Spleen (tissue), 11 donors: ENCODE data around the gene PRDM5. TPM values are rescaled to one million over a fixed set of nuclear protein-coding genes. Genes with fewer than 3 reads are reported as not detected.

ENCODE experiments used
- DNase-seq: peaks from one replicate; pipeline ENCODE4 v3.0.0-alpha.2; 2020
- H3K27ac ChIP-seq, 8 donors: fragments of 200-600 bp; sonication (generic) in 7 of 8; 1 replicate in 4 of 8; 2 replicates in 4 of 8; pipeline versions ENCODE4 v1.5.0 to v1.8.0; 2016 to 2021; ENCODE audit warnings: inconsistent platforms in 4 of 8, mild to moderate bottlenecking in 4 of 8, moderate library complexity in 1 of 8
- H3K27me3 ChIP-seq, 7 donors: fragments of 200-600 bp; sonication (generic) in 6 of 7; replicated peaks in 1 of 7; 1 replicate in 4 of 7; 2 replicates in 3 of 7; pipeline versions ENCODE4 v1.5.0 to v1.8.0; 2016 to 2021; ENCODE audit warnings: inconsistent platforms in 3 of 7, mild to moderate bottlenecking in 1 of 7
- H3K36me3 ChIP-seq, 6 donors: fragments of 200-600 bp; sonication (generic) in 5 of 6; 1 replicate in 4 of 6; 2 replicates in 2 of 6; pipeline versions ENCODE4 v1.5.0 to v1.8.0; 2016 to 2021; ENCODE audit warnings: inconsistent platforms in 2 of 6
- H3K4me1 ChIP-seq, 6 donors: fragments of 200-600 bp; sonication (generic) in 5 of 6; 1 replicate in 3 of 6; 2 replicates in 3 of 6; pipeline versions ENCODE4 v1.5.0 to v1.8.0; 2016 to 2021; ENCODE audit warnings: inconsistent platforms in 3 of 6
- H3K4me3 ChIP-seq, 8 donors: fragments of 200-600 bp; sonication (generic) in 7 of 8; 1 replicate in 4 of 8; 2 replicates in 4 of 8; pipeline versions ENCODE4 v1.5.0 to v1.8.0; 2016 to 2021; ENCODE audit warnings: inconsistent platforms in 4 of 8, mild to moderate bottlenecking in 4 of 8, moderate library complexity in 2 of 8
- H3K9me3 ChIP-seq, 8 donors: fragments of 200-600 bp; sonication (generic) in 7 of 8; 1 replicate in 4 of 8; 2 replicates in 4 of 8; pipeline versions ENCODE4 v1.5.0 to v1.8.0; 2016 to 2021; ENCODE audit warnings: inconsistent platforms in 4 of 8
- POLR2A ChIP-seq, 3 donors: fragments of 450-650 bp; IDR thresholded peaks; one replicate each; pipeline ENCODE4 v1.5.1; 2017; ENCODE audit warnings: antibody characterized with exemption in 3 of 3, mild to moderate bottlenecking in 1 of 3
- POLR2AphosphoS5 ChIP-seq, 3 donors: sonication (generic); formaldehyde crosslinking; IDR thresholded peaks; one replicate each; pipeline ENCODE4 v1.5.1; 2017; ENCODE audit warnings: antibody characterized with exemption in 3 of 3
- WGBS, 5 donors: extraction: QIAGEN DNeasy Blood & Tissue Kit in 3 of 5; methylation state at CpG; one replicate each; pipeline versions ENCODE4 v1.1.5 to v1.1.7; 2013 to 2018; 5-methylcytosine and 5-hydroxymethylcytosine counted together
- intact Hi-C: fragments of 100-400 bp; cut with DNase I; formaldehyde crosslinking; loops from one replicate; pipeline ENCODE4 v1.15.0; 2023; ENCODE audit warnings: low total_unique reads
- polyA plus RNA-seq, 3 donors: library from polyadenylated mRNA; stranded (reverse); fragments of 200-250 nt; gene quantifications; one replicate each; pipeline ENCODE4 v1.2.1, GENCODE V29; 2013
- total RNA-seq, 7 donors: library from RNA; depleted of rRNA in 3 of 7; stranded (reverse); fragments of >200 nt in 3 of 7; fragmentation: NEBNext Ultra II Directional in 4 of 7; extraction: Animal tissue kit (Norgen Biotek cat#: 25700) in 4 of 7; gene quantifications; one replicate each; pipeline versions ENCODE4 v1.1.0 to v1.2.1, GENCODE V29; 2016 to 2021
- TF ChIP-seq, protein P1 (sequence below), 11 experiments: fragments of 200-600 bp in 7 of 11; fragments of 450-650 bp in 4 of 11; sonication (generic) in 4 of 11; IDR thresholded peaks in 8 of 11; conservative IDR thresholded peaks in 3 of 11; 1 replicate in 7 of 11; 2 replicates in 4 of 11; pipeline versions ENCODE4 v1.4.0 to v1.8.0; 2016 to 2021; ENCODE audit warnings: antibody characterized with exemption in 11 of 11, inconsistent platforms in 4 of 11, mild to moderate bottlenecking in 1 of 11
- donor health status: healthy with polysubstance abuse.
- donor health status: DM: no; HTN: no; CAD: no; lungs with moderate emphysema.
- donor health status: DM: no; HTN: no; CAD: no.
- donor health status: Bipolar disorder and iron deficiency.
- donor health status: healthy.
- donor health status: DM: no; HTN: no; CAD: no.
- donor health status: DM: yes; HTN: yes; CAD: no.

The PRDM5 gene
- total and polyA plus RNA-seq, 10 donors = 0.50 to 14.5 (median 7.6) TPM

- DNase-seq = no peak
- H3K4me3 ChIP-seq = no peak overlapping the region
- no peak overlapping the region for H3K27ac ChIP-seq
- 86 to 95% (median 89%) methylated on average over 2 of the region's 2 CpGs for WGBS, 5 donors
- intact Hi-C loops = no loop called here
- no peaks in the 10 kb centered on the region for H3K9me3 ChIP-seq
- no peaks in the 10 kb centered on the region for H3K4me1 ChIP-seq
- no peak for TF ChIP-seq POLR2A (IDR thresholded peaks at IDR 0.05)
- no peak for TF ChIP-seq POLR2AphosphoS5 (IDR thresholded peaks at IDR 0.05)
- TF ChIP-seq, protein P1, sequence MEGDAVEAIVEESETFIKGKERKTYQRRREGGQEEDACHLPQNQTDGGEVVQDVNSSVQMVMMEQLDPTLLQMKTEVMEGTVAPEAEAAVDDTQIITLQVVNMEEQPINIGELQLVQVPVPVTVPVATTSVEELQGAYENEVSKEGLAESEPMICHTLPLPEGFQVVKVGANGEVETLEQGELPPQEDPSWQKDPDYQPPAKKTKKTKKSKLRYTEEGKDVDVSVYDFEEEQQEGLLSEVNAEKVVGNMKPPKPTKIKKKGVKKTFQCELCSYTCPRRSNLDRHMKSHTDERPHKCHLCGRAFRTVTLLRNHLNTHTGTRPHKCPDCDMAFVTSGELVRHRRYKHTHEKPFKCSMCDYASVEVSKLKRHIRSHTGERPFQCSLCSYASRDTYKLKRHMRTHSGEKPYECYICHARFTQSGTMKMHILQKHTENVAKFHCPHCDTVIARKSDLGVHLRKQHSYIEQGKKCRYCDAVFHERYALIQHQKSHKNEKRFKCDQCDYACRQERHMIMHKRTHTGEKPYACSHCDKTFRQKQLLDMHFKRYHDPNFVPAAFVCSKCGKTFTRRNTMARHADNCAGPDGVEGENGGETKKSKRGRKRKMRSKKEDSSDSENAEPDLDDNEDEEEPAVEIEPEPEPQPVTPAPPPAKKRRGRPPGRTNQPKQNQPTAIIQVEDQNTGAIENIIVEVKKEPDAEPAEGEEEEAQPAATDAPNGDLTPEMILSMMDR (IDR thresholded peaks at IDR 0.05 in 8 of 11, conservative IDR thresholded peaks at IDR 0.05 in 3 of 11) = no peak
- no peaks in the 10 kb centered on the region for H3K27me3 ChIP-seq
- no peaks in the 10 kb centered on the region for H3K36me3 ChIP-seq
These were observed 57.6 kb downstream of the PRDM5 start for GRCh38 chr4:120864969-120865368.

DNA sequence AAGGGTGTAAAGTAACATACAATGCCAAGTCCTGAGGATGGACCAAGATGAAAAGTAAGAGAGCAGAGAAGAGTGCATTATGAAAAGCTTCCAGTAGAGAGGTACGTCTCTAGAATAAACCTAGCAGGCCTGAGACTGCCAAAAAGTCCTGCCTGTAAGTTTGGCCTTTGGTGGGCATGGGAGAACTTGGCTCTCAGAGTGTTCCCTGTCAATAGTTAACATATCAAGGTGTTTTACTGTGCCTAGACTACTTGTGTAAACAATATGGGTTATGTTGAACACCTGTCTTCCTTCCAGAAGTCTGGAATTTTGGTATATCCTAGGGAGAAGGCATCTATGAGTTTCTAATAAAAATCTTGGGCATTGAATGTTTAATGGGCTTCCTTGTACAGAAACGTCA is 60.1 kb downstream of the PRDM5 start:
- H3K4me1 ChIP-seq = no peaks in the 10 kb centered on the region
- H3K27me3 ChIP-seq = no peaks in the 10 kb centered on the region
- no peak overlapping the region for H3K27ac ChIP-seq
- intact Hi-C loops = no loop called here
- 84 to 97% (median 92%) methylated on average over 2 of the region's 2 CpGs for WGBS, 5 donors
- no peak overlapping the region for H3K4me3 ChIP-seq
- H3K9me3 ChIP-seq = no peaks in the 10 kb centered on the region
- DNase-seq = no peak
- no peak for TF ChIP-seq POLR2A (IDR thresholded peaks at IDR 0.05)
- TF ChIP-seq, protein P1 (IDR thresholded peaks at IDR 0.05 in 8 of 11, conservative IDR thresholded peaks at IDR 0.05 in 3 of 11) = no peak
- no peak for TF ChIP-seq POLR2AphosphoS5 (IDR thresholded peaks at IDR 0.05)
- no peaks in the 10 kb centered on the region for H3K36me3 ChIP-seq

GRCh38 chr4:120861852-120862251 is 60.7 kb downstream of the PRDM5 start:
- no peak overlapping the region for H3K27ac ChIP-seq
- H3K36me3 ChIP-seq = no peaks in the 10 kb centered on the region
- no peaks in the 10 kb centered on the region for H3K9me3 ChIP-seq
- no peaks in the 10 kb centered on the region for H3K27me3 ChIP-seq
- TF ChIP-seq POLR2A (IDR thresholded peaks at IDR 0.05) (no peak), POLR2AphosphoS5 (IDR thresholded peaks at IDR 0.05) (no peak)
- TF ChIP-seq, protein P1 (IDR thresholded peaks at IDR 0.05 in 8 of 11, conservative IDR thresholded peaks at IDR 0.05 in 3 of 11) = no peak
- intact Hi-C loops = no loop called here
- no peak for DNase-seq
- no peak overlapping the region for H3K4me3 ChIP-seq
- no peaks in the 10 kb centered on the region for H3K4me1 ChIP-seq

- Histone ChIP-seq H3K4me3 (no peak overlapping the region), H3K27me3 (no peaks in the 10 kb centered on the region), H3K9me3 (no peaks in the 10 kb centered on the region), H3K36me3 (no peaks in the 10 kb centered on the region), H3K27ac (no peak overlapping the region), H3K4me1 (no peaks in the 10 kb centered on the region)
- TF ChIP-seq POLR2AphosphoS5 (IDR thresholded peaks at IDR 0.05) = no peak
- TF ChIP-seq POLR2A (IDR thresholded peaks at IDR 0.05) = no peak
- TF ChIP-seq, protein P1 (IDR thresholded peaks at IDR 0.05 in 8 of 11, conservative IDR thresholded peaks at IDR 0.05 in 3 of 11) = no peak
- DNase-seq = no peak
- WGBS, 5 donors = 29 to 54% (median 44%) methylated on average over 3 of the region's 3 CpGs
- intact Hi-C loops = no loop called here
These were observed 63.8 kb downstream of the PRDM5 start for GRCh38 chr4:120858776-120859175.
